ENCODE results near the gene CAP1. TPM values are rescaled to one million over a fixed set of nuclear protein-coding genes. Genes with fewer than 3 reads are reported as not detected.

The CAP1 gene
- total and polyA plus RNA-seq, 3 donors from 2014 or later = 159 to 231 (median 160) TPM

- 73 to 75% methylated on average over 6 of the region's 6 CpGs for WGBS, 2 donors
- Histone ChIP-seq H3K27me3 (no peaks in the 10 kb centered on the region), H3K4me1 (no peaks in the 10 kb centered on the region), H3K9me3 (no peaks in the 10 kb centered on the region), H3K27ac (no peak overlapping the region), H3K36me3 (ENCODE audit: low read depth, missing control alignments) (no peaks in the 10 kb centered on the region), H3K4me3 (no peak overlapping the region)
- intact Hi-C loops (cut with DNase I; ENCODE audit: low total_unique reads) = no loop called here
- no peak for DNase-seq
- no peak for TF ChIP-seq POLR2A (IDR thresholded peaks at IDR 0.05)
- TF ChIP-seq, protein P1, sequence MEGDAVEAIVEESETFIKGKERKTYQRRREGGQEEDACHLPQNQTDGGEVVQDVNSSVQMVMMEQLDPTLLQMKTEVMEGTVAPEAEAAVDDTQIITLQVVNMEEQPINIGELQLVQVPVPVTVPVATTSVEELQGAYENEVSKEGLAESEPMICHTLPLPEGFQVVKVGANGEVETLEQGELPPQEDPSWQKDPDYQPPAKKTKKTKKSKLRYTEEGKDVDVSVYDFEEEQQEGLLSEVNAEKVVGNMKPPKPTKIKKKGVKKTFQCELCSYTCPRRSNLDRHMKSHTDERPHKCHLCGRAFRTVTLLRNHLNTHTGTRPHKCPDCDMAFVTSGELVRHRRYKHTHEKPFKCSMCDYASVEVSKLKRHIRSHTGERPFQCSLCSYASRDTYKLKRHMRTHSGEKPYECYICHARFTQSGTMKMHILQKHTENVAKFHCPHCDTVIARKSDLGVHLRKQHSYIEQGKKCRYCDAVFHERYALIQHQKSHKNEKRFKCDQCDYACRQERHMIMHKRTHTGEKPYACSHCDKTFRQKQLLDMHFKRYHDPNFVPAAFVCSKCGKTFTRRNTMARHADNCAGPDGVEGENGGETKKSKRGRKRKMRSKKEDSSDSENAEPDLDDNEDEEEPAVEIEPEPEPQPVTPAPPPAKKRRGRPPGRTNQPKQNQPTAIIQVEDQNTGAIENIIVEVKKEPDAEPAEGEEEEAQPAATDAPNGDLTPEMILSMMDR (IDR thresholded peaks at IDR 0.05) = no peak
Measured at GRCh38 chr1:40092706-40093639, 52.4 kb downstream of the CAP1 start.

- TF ChIP-seq, protein P1 (IDR thresholded peaks at IDR 0.05) = no peak
- no peak for TF ChIP-seq POLR2A (IDR thresholded peaks at IDR 0.05)
- Histone ChIP-seq H3K4me3 (no peak overlapping the region), H3K9me3 (no peaks in the 10 kb centered on the region), H3K36me3 (ENCODE audit: low read depth, missing control alignments) (no peaks in the 10 kb centered on the region), H3K27me3 (no peaks in the 10 kb centered on the region), H3K4me1 (no peaks in the 10 kb centered on the region), H3K27ac (no peak overlapping the region)
- intact Hi-C loops (cut with DNase I; ENCODE audit: low total_unique reads) = no loop called here
- WGBS, 2 donors = 62 to 72% methylated on average over 4 of the region's 4 CpGs
- no peak for DNase-seq
Measured at GRCh38 chr1:40094466-40095110, 54.1 kb downstream of the CAP1 start.

GRCh38 chr1:40095806-40096205 lies 55.3 kb downstream of the CAP1 start:
- Histone ChIP-seq H3K4me1 (no peaks in the 10 kb centered on the region), H3K9me3 (no peaks in the 10 kb centered on the region), H3K36me3 (ENCODE audit: low read depth, missing control alignments) (no peaks in the 10 kb centered on the region), H3K4me3 (no peak overlapping the region), H3K27me3 (no peaks in the 10 kb centered on the region), H3K27ac (no peak overlapping the region)
- 81 to 94% methylated on average over 3 of the region's 3 CpGs for WGBS, 2 donors
- intact Hi-C loops (cut with DNase I; ENCODE audit: low total_unique reads) = no loop called here
- no peak for DNase-seq
- TF ChIP-seq, protein P1 (IDR thresholded peaks at IDR 0.05) = no peak
- TF ChIP-seq POLR2A (IDR thresholded peaks at IDR 0.05) = no peak

DNA sequence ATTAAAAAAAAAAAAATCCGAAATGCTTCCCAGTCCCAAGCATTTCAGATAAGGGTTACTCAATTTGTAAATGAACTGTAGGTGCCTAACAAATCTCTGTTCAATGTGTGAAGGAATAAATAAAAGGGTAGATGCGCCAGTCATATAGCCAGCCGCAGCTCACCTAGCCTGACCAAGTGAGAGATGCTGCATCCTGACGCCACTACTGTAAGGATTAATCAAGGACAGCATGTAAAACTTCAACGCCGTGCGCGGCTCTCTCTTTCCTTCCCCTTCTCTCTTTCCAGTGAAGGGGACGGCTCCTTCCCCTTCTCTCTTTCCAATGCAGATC lies 56.1 kb downstream of the CAP1 start:
- Histone ChIP-seq H3K27me3 (no peaks in the 10 kb centered on the region), H3K4me3 (peak overlapping the region; percentile 63 to 80), H3K4me1 (no peaks in the 10 kb centered on the region), H3K9me3 (no peaks in the 10 kb centered on the region), H3K36me3 (ENCODE audit: low read depth, missing control alignments) (no peaks in the 10 kb centered on the region), H3K27ac (peak overlapping the region; percentile 62 to 68)
- intact Hi-C loops (cut with DNase I; ENCODE audit: low total_unique reads) = no loop called here
- TF ChIP-seq, protein P1 (IDR thresholded peaks at IDR 0.05) = no peak
- TF ChIP-seq POLR2A (IDR thresholded peaks at IDR 0.05) = no peak
- DNase-seq = no peak
- 10 to 12% methylated on average over 9 of the region's 9 CpGs for WGBS, 2 donors

All from testis (tissue), 3 donors.